Measurements from ENCODE around the gene RTEL1. TPM values are rescaled to one million over a fixed set of nuclear protein-coding genes. Genes with fewer than 3 reads are reported as not detected.

The RTEL1 gene
- total RNA-seq, 1 experiment from 2014 or later, result 33.4 TPM

- Histone ChIP-seq H3K4me1 (ENCODE audit: insufficient read depth, low read length) (no peaks in the 10 kb centered on the region), H3K9ac (ENCODE audit: extremely low read depth, insufficient read length, low read length) (no peak overlapping the region), H4K8ac (replicated peaks; ENCODE audit: insufficient read length, low read depth, low read length) (no peak overlapping the region), H2AK5ac (ENCODE audit: insufficient read length, low read length) (no peak overlapping the region), H4K5ac (ENCODE audit: insufficient read length, low read depth, low read length) (no peak overlapping the region), H4K91ac (ENCODE audit: insufficient read length, low read depth, low read length) (no peak overlapping the region), H3K27me3 (ENCODE audit: insufficient read depth, low read length) (no peaks in the 10 kb centered on the region), H3K4ac (ENCODE audit: low read depth, low read length) (no peak overlapping the region), H3T11ph (ENCODE audit: low read length) (no peak overlapping the region), H3K23me2 (ENCODE audit: insufficient read length, low read depth, low read length, poor library complexity, severe bottlenecking) (no peaks in the 10 kb centered on the region), H3K79me1 (ENCODE audit: insufficient read depth, low read depth, low read length, poor library complexity, severe bottlenecking) (no peaks in the 10 kb centered on the region), H2AFZ (ENCODE audit: low read length) (no peak overlapping the region), H2BK5ac (ENCODE audit: insufficient read length, low read length) (no peak overlapping the region), H3K4me2 (ENCODE audit: insufficient read depth, insufficient read length, low read length) (no peak overlapping the region), H2BK20ac (ENCODE audit: low read depth, low read length, poor library complexity, severe bottlenecking) (no peak overlapping the region), H3K79me2 (ENCODE audit: insufficient read depth, low read length) (no peaks in the 10 kb centered on the region), H2BK15ac (ENCODE audit: low read depth, low read length) (no peak overlapping the region), H2BK120ac (ENCODE audit: low read depth, low read length, poor library complexity, severe bottlenecking) (no peak overlapping the region), H3K23ac (ENCODE audit: insufficient read length, low read depth, low read length) (no peak overlapping the region), H3K9me3 (ENCODE audit: control insufficient read depth, low read depth, low read length) (no peaks in the 10 kb centered on the region), H3K14ac (ENCODE audit: insufficient read depth, low read length) (no peak overlapping the region), H3K56ac (ENCODE audit: insufficient read length, low read depth, low read length) (no peak overlapping the region), H2BK12ac (ENCODE audit: insufficient read length, low read depth, low read length) (no peak overlapping the region), H3K27ac (ENCODE audit: insufficient read length, low read depth, low read length) (no peak overlapping the region), H3K18ac (ENCODE audit: insufficient read length, low read depth, low read length) (no peak overlapping the region), H4K20me1 (ENCODE audit: control insufficient read depth, insufficient read depth, insufficient read length) (no peaks in the 10 kb centered on the region)
- Mint-ChIP-seq H3K9me3 (no peaks in the 10 kb centered on the region), H3K4me3 (no peak overlapping the region), H3K4me1 (peaks cover 2 to 8% of the 10 kb centered on the region in 2 experiments), H3K27me3 (ENCODE audit: low read depth) (peaks cover 4% of the 10 kb centered on the region), H3K36me3 (ENCODE audit: insufficient read depth in 1 of 3, low read depth in 3 of 3) (no peaks in the 10 kb centered on the region; a peak in 1 of 7 replicates), H3K27ac (no peak overlapping the region)
- no peak for TF ChIP-seq CTCF (conservative IDR thresholded peaks at IDR 0.05)
- DNase-seq, result no peak
- WGBS (ENCODE audit: extremely low coverage, insufficient read length, low lambda C conversion rate), result no CpG with 5 or more reads among the region's 9 CpGs
Observed at GRCh38 chr20:63633732-63634131, 24.4 kb upstream of the RTEL1 start.
